Measurements from ENCODE around the gene PRKN. TPM values are rescaled to one million over a fixed set of nuclear protein-coding genes. Genes with fewer than 3 reads are reported as not detected.

Gene PRKN
- total RNA-seq, 1 donor from 2014 or later: 5.9 TPM

- DNase-seq: no peak
These were observed 354.4 kb downstream of the PRKN start for GRCh38 chr6:162373192-162373591.

- DNase-seq: no peak
These were observed 355.5 kb downstream of the PRKN start for GRCh38 chr6:162372106-162372505.

GRCh38 chr6:162371121-162371520, 356.4 kb downstream of the PRKN start:
- DNase-seq: no peak

- no peak for DNase-seq
These were observed 358.5 kb downstream of the PRKN start for GRCh38 chr6:162369091-162369490.

- no peak for DNase-seq
These were observed 363.1 kb downstream of the PRKN start for GRCh38 chr6:162364488-162364887.

GRCh38 chr6:162363757-162364156, 363.8 kb downstream of the PRKN start:
- no peak for DNase-seq

GRCh38 chr6:162360901-162361567, 366.5 kb downstream of the PRKN start:
- DNase-seq: no peak

GRCh38 chr6:162358625-162359024, 368.9 kb downstream of the PRKN start:
- no peak for DNase-seq

- no peak for DNase-seq
These were observed 382.5 kb downstream of the PRKN start for GRCh38 chr6:162345051-162345511.

GRCh38 chr6:162344646-162345010, 382.9 kb downstream of the PRKN start:
- no peak for DNase-seq

GRCh38 chr6:162343936-162344645, 383.5 kb downstream of the PRKN start:
- DNase-seq: no peak

- DNase-seq: no peak
These were observed 384.2 kb downstream of the PRKN start for GRCh38 chr6:162343198-162343935.

GRCh38 chr6:162337412-162337811, 390.2 kb downstream of the PRKN start:
- DNase-seq: no peak

- no peak for DNase-seq
These were observed 391.2 kb downstream of the PRKN start for GRCh38 chr6:162336359-162336758.

- no peak for DNase-seq
These were observed 395.2 kb downstream of the PRKN start for GRCh38 chr6:162332365-162332764.

GRCh38 chr6:162331911-162332310, 395.7 kb downstream of the PRKN start:
- no peak for DNase-seq

GRCh38 chr6:162325826-162326225, 401.7 kb downstream of the PRKN start:
- DNase-seq: no peak

- no peak for DNase-seq
These were observed 402.5 kb downstream of the PRKN start for GRCh38 chr6:162325051-162325450.

GRCh38 chr6:162315291-162315690, 412.3 kb downstream of the PRKN start:
- no peak for DNase-seq

- no peak for DNase-seq
These were observed 413.5 kb downstream of the PRKN start for GRCh38 chr6:162313922-162314660.

GRCh38 chr6:162307865-162308264, 419.7 kb downstream of the PRKN start:
- no peak for DNase-seq

- DNase-seq: no peak
These were observed 420.9 kb downstream of the PRKN start for GRCh38 chr6:162306616-162307015.

GRCh38 chr6:162301128-162301527, 426.4 kb downstream of the PRKN start:
- DNase-seq: no peak

Data from occipital lobe (tissue), 2 donors.